HG03108 (cell line): ENCODE measurements around the gene PIP.
"Not testable (repeated sequence)": the region's sequence is repeated elsewhere in the genome, so short reads cannot be mapped to it uniquely, and the experiment has no call there.

Source experiments
- ATAC-seq: cut with Tn5 transposase; IDR thresholded peaks from one replicate; pipeline ENCODE4 v1.9.1; 2021; ENCODE audit warnings: moderate library complexity; ENCODE audit not compliant: unreplicated experiment

The PIP gene

GRCh38 chr7:143131781-143132180 lies at the start of gene PIP:
Gene PIP, plus strand, starts transcription at chr7:143132077. Its CDS starts 40 bp downstream, at chr7:143132117.
- no peak for ATAC-seq

- no peak for ATAC-seq
These were observed 46.8 kb upstream of the PIP start for GRCh38 chr7:143085109-143085508.

- not testable (repeated sequence) for ATAC-seq
These were observed 46.3 kb upstream of the PIP start for GRCh38 chr7:143085610-143086009.

- ATAC-seq: not testable (repeated sequence)
These were observed 43.2 kb upstream of the PIP start for GRCh38 chr7:143088549-143089231.

GRCh38 chr7:143096146-143096545 lies 35.7 kb upstream of the PIP start:
- ATAC-seq: no peak

GRCh38 chr7:143099579-143099978 lies 32.3 kb upstream of the PIP start:
- ATAC-seq: not testable (repeated sequence)

- ATAC-seq: no peak
These were observed 27.1 kb upstream of the PIP start for GRCh38 chr7:143104759-143105158.

GRCh38 chr7:143108019-143108418 lies 23.9 kb upstream of the PIP start:
- not testable (repeated sequence) for ATAC-seq

- no peak for ATAC-seq
These were observed 14.5 kb upstream of the PIP start for GRCh38 chr7:143117395-143117794.

GRCh38 chr7:143120691-143121405 lies 11.0 kb upstream of the PIP start:
- ATAC-seq: no peak

GRCh38 chr7:143123326-143123725 lies 8.6 kb upstream of the PIP start:
- ATAC-seq: not testable (repeated sequence)

- ATAC-seq: no peak
These were observed 5.7 kb upstream of the PIP start for GRCh38 chr7:143126146-143126545.

- no peak for ATAC-seq
These were observed 2.8 kb upstream of the PIP start for GRCh38 chr7:143129051-143129450.

- ATAC-seq: no peak
These were observed 2.4 kb upstream of the PIP start for GRCh38 chr7:143129477-143129876.

GRCh38 chr7:143130541-143130940 lies 1.3 kb upstream of the PIP start:
- ATAC-seq: no peak

- no peak for ATAC-seq
These were observed 15.2 kb downstream of the PIP start for GRCh38 chr7:143147070-143147469.

GRCh38 chr7:143148050-143148449 lies 16.2 kb downstream of the PIP start:
- no peak for ATAC-seq

GRCh38 chr7:143148651-143149050 lies 16.8 kb downstream of the PIP start:
- no peak for ATAC-seq

GRCh38 chr7:143150696-143151095 lies 18.8 kb downstream of the PIP start:
- not testable (repeated sequence) for ATAC-seq

- ATAC-seq: not testable (repeated sequence)
These were observed 26.7 kb downstream of the PIP start for GRCh38 chr7:143158617-143159016.

- ATAC-seq: no peak
These were observed 39.8 kb downstream of the PIP start for GRCh38 chr7:143171697-143172096.

- ATAC-seq: no peak
These were observed 40.5 kb downstream of the PIP start for GRCh38 chr7:143172354-143172753.
